NT2/D1 (cell line): ENCODE measurements around the gene MORN1.

Source experiments
- YY1 ChIP-seq: IDR thresholded peaks from 2 replicates; pipeline ENCODE4 v1.6.1; 2011; ENCODE audit not compliant: insufficient read length, insufficient read depth
- ZNF274 ChIP-seq: IDR thresholded peaks from 2 replicates; pipeline ENCODE4 v1.6.1; 2011; ENCODE audit warnings: mild to moderate bottlenecking, low read depth, low read length

DNA sequence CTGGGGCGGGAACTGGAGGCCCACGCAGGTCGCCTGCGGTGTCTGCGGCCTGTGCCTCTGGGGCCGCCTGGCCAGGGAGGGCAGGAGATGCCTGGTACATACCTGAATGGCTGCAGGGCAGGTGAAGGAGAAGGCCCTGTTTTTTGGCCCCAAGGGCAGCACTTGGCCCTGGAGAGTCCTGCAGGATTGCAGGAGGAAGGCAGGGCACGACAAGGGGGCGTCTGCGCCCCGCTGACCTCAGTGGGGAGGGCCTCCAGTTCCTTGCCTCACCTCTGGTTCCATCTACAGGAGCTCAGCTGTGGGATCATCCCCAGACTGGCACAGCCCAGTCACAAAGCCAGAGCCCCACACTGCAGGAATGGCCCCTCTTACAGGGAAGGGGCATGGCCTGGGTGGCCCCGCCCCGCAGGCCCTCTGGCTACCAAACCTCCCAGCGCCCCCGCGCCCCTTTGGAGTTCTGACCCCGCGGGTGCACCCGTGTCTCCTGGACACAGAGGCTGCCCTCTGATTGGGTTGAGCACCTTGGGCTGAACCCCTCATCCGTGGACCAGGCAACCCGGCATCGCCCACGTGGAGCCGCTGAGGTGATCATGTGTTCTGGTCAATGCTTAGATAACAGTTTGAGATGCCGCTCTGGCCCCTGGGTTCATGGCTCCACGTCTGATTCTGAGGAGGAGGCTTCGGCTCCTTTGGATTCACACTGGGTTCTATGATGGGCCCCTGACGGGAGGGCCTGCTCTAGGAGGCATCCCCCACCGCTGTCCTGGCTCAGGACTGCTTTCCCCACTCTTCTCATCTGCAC is 22.3 kb upstream of the MORN1 start:
- TF ChIP-seq YY1, result no peak
- no peak for TF ChIP-seq ZNF274
